ENCODE measurements around the gene EPS8L3. TPM values are rescaled to one million over a fixed set of nuclear protein-coding genes. Genes with fewer than 3 reads are reported as not detected.

The EPS8L3 gene
- total RNA-seq, 2 donors from 2014 or later, result 4.2 TPM; not detected in 1

DNA sequence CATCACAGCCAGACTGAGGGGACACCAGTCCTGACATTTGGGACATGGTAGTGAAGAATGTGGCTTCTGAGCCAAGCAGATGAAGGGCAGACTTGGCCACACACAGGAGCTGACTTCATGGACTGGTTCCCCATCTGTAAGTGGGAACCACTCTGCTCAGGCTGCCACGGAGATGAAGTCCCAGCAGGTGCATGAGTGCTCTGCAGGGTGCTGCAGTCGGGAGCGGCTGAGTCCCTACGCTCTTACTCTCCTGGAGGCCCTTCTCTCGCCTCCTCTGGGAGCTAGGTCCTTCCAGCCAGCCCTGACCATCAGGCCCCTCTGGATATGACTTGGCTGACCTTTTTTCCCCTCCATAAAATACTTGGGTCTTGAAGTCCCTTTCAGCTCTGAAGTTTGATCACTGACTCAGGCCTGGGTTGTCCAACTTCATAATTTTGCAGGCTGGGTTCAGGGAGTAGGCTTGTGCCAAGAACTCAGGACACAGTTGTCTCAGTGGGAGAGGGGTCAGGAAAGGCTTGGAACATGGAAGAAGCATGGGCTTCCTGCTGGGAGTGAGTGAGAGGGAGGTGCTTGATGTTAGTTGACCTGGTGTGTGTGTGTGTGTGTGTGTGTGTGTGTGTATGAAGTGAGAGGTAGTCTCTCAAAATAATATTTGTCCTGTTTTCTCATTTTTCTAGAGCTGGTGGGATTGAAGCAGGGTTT, 21.0 kb upstream of the EPS8L3 start:
- intact Hi-C loops (cut with DNase I), result no loop called here
- H3K36me3 ChIP-seq (replicated peaks in 1 of 2; ENCODE audit: insufficient read depth in 1 of 2, low read depth in 2 of 2), result no peaks in the 10 kb centered on the region
- ATAC-seq, result no peak
- TF ChIP-seq, protein P1, sequence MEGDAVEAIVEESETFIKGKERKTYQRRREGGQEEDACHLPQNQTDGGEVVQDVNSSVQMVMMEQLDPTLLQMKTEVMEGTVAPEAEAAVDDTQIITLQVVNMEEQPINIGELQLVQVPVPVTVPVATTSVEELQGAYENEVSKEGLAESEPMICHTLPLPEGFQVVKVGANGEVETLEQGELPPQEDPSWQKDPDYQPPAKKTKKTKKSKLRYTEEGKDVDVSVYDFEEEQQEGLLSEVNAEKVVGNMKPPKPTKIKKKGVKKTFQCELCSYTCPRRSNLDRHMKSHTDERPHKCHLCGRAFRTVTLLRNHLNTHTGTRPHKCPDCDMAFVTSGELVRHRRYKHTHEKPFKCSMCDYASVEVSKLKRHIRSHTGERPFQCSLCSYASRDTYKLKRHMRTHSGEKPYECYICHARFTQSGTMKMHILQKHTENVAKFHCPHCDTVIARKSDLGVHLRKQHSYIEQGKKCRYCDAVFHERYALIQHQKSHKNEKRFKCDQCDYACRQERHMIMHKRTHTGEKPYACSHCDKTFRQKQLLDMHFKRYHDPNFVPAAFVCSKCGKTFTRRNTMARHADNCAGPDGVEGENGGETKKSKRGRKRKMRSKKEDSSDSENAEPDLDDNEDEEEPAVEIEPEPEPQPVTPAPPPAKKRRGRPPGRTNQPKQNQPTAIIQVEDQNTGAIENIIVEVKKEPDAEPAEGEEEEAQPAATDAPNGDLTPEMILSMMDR (IDR thresholded peaks at IDR 0.05), result no peak
- no peak for TF ChIP-seq POLR2A (IDR thresholded peaks at IDR 0.05)
- H3K27ac ChIP-seq, result no peak overlapping the region
- no peaks in the 10 kb centered on the region for H3K9me3 ChIP-seq
- DNase-seq, result peak in 1 of 4 donors; percentile 10
- H3K4me3 ChIP-seq, result no peak overlapping the region
- WGBS, 2 donors, result 87 to 92% methylated on average over 5 of the region's 5 CpGs
- peaks cover 9% of the 10 kb centered on the region for H3K4me1 ChIP-seq
- no peaks in the 10 kb centered on the region for H3K27me3 ChIP-seq

DNA sequence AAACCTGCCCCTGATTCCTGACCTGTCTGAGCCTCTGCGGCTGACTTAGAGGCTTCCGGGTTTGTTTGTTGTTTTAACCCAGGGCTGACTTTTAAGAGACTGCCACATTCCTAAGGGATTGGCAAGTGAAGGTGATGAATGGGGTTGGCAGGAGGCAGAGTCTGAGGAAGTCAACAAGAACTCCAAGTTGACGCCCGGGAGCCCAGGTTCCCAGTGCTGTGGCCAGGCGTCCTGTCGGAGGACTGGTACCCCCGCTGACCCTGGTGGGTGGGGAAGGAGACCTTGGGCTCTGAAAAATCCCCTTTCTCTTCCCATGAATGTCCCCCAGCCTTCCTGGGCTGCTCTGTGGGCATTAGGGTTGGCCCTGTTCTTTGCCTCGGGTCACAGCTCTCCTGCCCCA, 19.7 kb upstream of the EPS8L3 start:
- H3K27me3 ChIP-seq, result no peaks in the 10 kb centered on the region
- no peaks in the 10 kb centered on the region for H3K36me3 ChIP-seq (replicated peaks in 1 of 2; ENCODE audit: insufficient read depth in 1 of 2, low read depth in 2 of 2)
- 54 to 70% methylated on average over 8 of the region's 8 CpGs for WGBS, 2 donors
- H3K9me3 ChIP-seq, result no peaks in the 10 kb centered on the region
- H3K4me1 ChIP-seq, result peaks cover 9% of the 10 kb centered on the region
- TF ChIP-seq, protein P1 (IDR thresholded peaks at IDR 0.05), result no peak
- TF ChIP-seq POLR2A (IDR thresholded peaks at IDR 0.05), result no peak
- H3K4me3 ChIP-seq, result no peak overlapping the region
- DNase-seq (peak in 1 of 4 donors; percentile 43), ATAC-seq (peak; percentile 58)
- intact Hi-C loops (cut with DNase I), result no loop called here
- H3K27ac ChIP-seq, result peak overlapping the region in 1 of 4 donors; percentile 29

DNA sequence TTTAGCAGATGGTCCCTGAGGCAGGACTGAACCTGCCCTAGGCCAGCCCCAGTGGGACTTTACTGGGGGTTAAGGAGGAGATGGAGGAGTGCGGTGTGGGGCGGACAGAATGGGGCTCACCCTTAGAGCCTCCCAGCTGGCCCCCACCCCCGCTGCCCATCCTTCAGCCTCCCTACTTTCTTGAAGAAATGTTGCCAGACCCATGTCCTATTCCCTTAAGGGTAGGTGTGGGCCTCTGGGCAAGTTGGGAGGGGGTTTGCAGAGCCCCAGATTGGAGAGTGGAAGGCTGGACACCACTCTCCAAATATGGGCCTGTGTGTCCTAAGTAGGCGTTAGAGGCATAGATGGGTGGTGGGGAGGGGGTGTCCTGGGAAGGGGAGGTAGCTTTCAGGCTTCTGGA, 19.2 kb upstream of the EPS8L3 start:
- intact Hi-C loops (cut with DNase I), result no loop called here
- Histone ChIP-seq H3K9me3 (no peaks in the 10 kb centered on the region), H3K4me1 (peaks cover 9% of the 10 kb centered on the region), H3K27me3 (no peaks in the 10 kb centered on the region), H3K36me3 (replicated peaks in 1 of 2; ENCODE audit: insufficient read depth in 1 of 2, low read depth in 2 of 2) (no peaks in the 10 kb centered on the region), H3K4me3 (no peak overlapping the region), H3K27ac (peak overlapping the region in 1 of 4 donors; percentile 29)
- WGBS, 2 donors, result 90 to 96% methylated on average over 4 of the region's 4 CpGs
- TF ChIP-seq, protein P1 (IDR thresholded peaks at IDR 0.05), result no peak
- no peak for TF ChIP-seq POLR2A (IDR thresholded peaks at IDR 0.05)
- ATAC-seq (no peak), DNase-seq (no peak)

DNA sequence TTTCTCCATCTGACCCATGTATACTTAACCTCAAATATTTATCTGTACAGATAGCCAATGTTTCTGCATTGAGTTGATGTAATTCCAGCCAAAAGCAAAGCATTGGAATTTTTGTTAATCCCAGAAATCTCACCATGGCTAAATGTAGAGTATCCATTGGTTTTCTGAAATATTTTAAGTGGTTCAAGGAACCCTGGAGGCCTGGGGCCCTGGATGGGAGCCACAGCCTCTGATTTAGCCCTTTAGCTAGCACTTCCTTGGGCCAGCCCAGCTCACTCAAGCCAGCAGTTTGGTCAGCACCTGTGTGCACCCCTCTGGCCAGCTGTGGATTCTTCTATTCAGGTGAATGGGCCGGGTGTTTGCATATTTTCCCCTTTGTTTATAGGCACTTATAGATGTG, 18.8 kb upstream of the EPS8L3 start:
- Histone ChIP-seq H3K9me3 (no peaks in the 10 kb centered on the region), H3K27ac (no peak overlapping the region), H3K4me1 (peaks cover 9% of the 10 kb centered on the region), H3K36me3 (replicated peaks in 1 of 2; ENCODE audit: insufficient read depth in 1 of 2, low read depth in 2 of 2) (no peaks in the 10 kb centered on the region), H3K4me3 (no peak overlapping the region), H3K27me3 (no peaks in the 10 kb centered on the region)
- DNase-seq (peak in 1 of 4 donors; percentile 17), ATAC-seq (no peak)
- TF ChIP-seq, protein P1 (IDR thresholded peaks at IDR 0.05), result no peak
- TF ChIP-seq POLR2A (IDR thresholded peaks at IDR 0.05), result no peak
- 39 to 56% methylated on average over 1 of the region's 1 CpG for WGBS, 2 donors
- intact Hi-C loops (cut with DNase I), result no loop called here

DNA sequence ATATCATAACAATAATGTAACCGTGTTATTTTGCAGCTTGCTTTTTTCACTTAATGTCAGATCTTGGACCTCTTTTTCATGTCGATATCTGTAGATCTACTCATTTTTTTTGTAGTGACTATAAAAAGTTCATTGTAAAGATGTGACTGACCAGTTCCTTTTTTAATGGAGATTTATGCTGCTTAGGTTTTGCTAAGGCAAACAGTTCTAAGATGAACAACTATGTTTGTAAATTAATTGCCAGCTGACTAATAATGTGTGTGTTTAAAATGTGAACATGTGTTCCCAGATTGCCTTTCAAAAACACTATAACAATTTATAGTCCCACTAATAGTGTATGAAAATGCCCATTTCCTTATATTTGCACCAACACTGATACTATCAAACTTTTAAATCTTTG, 18.1 kb upstream of the EPS8L3 start:
- intact Hi-C loops (cut with DNase I), result no loop called here
- Histone ChIP-seq H3K27me3 (no peaks in the 10 kb centered on the region), H3K27ac (no peak overlapping the region), H3K4me3 (no peak overlapping the region), H3K36me3 (replicated peaks in 1 of 2; ENCODE audit: insufficient read depth in 1 of 2, low read depth in 2 of 2) (no peaks in the 10 kb centered on the region), H3K4me1 (peaks cover 13% of the 10 kb centered on the region), H3K9me3 (no peaks in the 10 kb centered on the region)
- 76 to 85% methylated on average over 2 of the region's 2 CpGs for WGBS, 2 donors
- ATAC-seq, result no peak
- TF ChIP-seq, protein P1 (IDR thresholded peaks at IDR 0.05), result no peak
- no peak for TF ChIP-seq POLR2A (IDR thresholded peaks at IDR 0.05)
- no peak for DNase-seq
